Common myeloid progenitor, CD34-positive (primary cell): ENCODE results near the gene COP1.
"Not testable (repeated sequence)": the region's sequence is repeated elsewhere in the genome, so short reads cannot be mapped to it uniquely, and the experiment has no call there.

Experiments used
- CTCF ChIA-PET: fragments of 350-600 bp; sonication (Branson Sonifier 250); formaldehyde crosslinking; loops from one replicate; lab custom pipeline; 2021; ENCODE audit warnings: antibody characterized with exemption; lab: Charles Lee
- POLR2A ChIA-PET: fragments of 350-600 bp; sonication (Branson Sonifier 250); formaldehyde crosslinking; loops from one replicate; lab custom pipeline; 2021; ENCODE audit warnings: antibody characterized with exemption; lab: Charles Lee
- DNase-seq, 3 donors: peaks; one replicate each; pipeline versions ENCODE4 v3.0.0 to v3.0.0-alpha.2; 2013
- H3K27ac ChIP-seq, 2 experiments: 1 replicate in 1 of 2; 2 replicates in 1 of 2; pipeline ENCODE4 v1.7.0; 2013; ENCODE audit warnings: inconsistent platforms in 2 of 2, low read length in 2 of 2, mild to moderate bottlenecking in 2 of 2, low read depth in 1 of 2, moderate library complexity in 1 of 2; ENCODE audit not compliant: severe bottlenecking in 2 of 2, insufficient read depth in 1 of 2, poor library complexity in 1 of 2
- H3K27me3 ChIP-seq, 5 experiments: replicated peaks in 2 of 5; 1 replicate in 3 of 5; 2 replicates in 2 of 5; pipeline versions ENCODE4 v1.6.1 to v1.7.0; 2013; ENCODE audit warnings: low read length in 4 of 5, mild to moderate bottlenecking in 2 of 5, moderate library complexity in 2 of 5, inconsistent platforms in 1 of 5; ENCODE audit not compliant: insufficient read depth in 5 of 5, control insufficient read depth in 4 of 5
- H3K36me3 ChIP-seq, 4 experiments: 1 replicate in 2 of 4; 2 replicates in 2 of 4; pipeline versions ENCODE4 v1.6.1 to v1.7.0; 2013; ENCODE audit warnings: low read length in 3 of 4, control low read depth in 1 of 4, mild to moderate bottlenecking in 1 of 4; ENCODE audit not compliant: control insufficient read depth in 4 of 4, insufficient read depth in 4 of 4
- H3K4me1 ChIP-seq, 4 experiments: 1 replicate in 3 of 4; 2 replicates in 1 of 4; pipeline versions ENCODE4 v1.6.1 to v1.7.1; 2013; ENCODE audit warnings: low read length in 3 of 4, mild to moderate bottlenecking in 3 of 4, control low read depth in 1 of 4, inconsistent platforms in 1 of 4, moderate library complexity in 1 of 4; ENCODE audit not compliant: control insufficient read depth in 4 of 4, insufficient read depth in 4 of 4; ENCODE audit errors: control extremely low read depth in 1 of 4
- H3K4me3 ChIP-seq, 7 experiments: 1 replicate in 4 of 7; 2 replicates in 3 of 7; pipeline versions ENCODE4 v1.5.1 to v1.7.0; 2013; ENCODE audit warnings: mild to moderate bottlenecking in 7 of 7, low read length in 6 of 7, moderate library complexity in 6 of 7, inconsistent platforms in 2 of 7, low read depth in 2 of 7, control low read depth in 1 of 7; ENCODE audit not compliant: insufficient read depth in 4 of 7, control insufficient read depth in 1 of 7; ENCODE audit errors: extremely low read depth in 1 of 7
- H3K9me3 ChIP-seq, 5 experiments: 1 replicate in 4 of 5; 2 replicates in 1 of 5; pipeline versions ENCODE4 v1.6.1 to v1.7.1; 2013; ENCODE audit warnings: low read length in 4 of 5, mild to moderate bottlenecking in 2 of 5, inconsistent platforms in 1 of 5, low read depth in 1 of 5, moderate library complexity in 1 of 5; ENCODE audit not compliant: control insufficient read depth in 4 of 5, insufficient read depth in 2 of 5; ENCODE audit errors: control extremely low read depth in 1 of 5
- WGBS: methylation state at CpG from one replicate; pipeline ENCODE4 v1.1.5; 2013; ENCODE audit not compliant: insufficient coverage; 5-methylcytosine and 5-hydroxymethylcytosine counted together

COP1 gene

DNA sequence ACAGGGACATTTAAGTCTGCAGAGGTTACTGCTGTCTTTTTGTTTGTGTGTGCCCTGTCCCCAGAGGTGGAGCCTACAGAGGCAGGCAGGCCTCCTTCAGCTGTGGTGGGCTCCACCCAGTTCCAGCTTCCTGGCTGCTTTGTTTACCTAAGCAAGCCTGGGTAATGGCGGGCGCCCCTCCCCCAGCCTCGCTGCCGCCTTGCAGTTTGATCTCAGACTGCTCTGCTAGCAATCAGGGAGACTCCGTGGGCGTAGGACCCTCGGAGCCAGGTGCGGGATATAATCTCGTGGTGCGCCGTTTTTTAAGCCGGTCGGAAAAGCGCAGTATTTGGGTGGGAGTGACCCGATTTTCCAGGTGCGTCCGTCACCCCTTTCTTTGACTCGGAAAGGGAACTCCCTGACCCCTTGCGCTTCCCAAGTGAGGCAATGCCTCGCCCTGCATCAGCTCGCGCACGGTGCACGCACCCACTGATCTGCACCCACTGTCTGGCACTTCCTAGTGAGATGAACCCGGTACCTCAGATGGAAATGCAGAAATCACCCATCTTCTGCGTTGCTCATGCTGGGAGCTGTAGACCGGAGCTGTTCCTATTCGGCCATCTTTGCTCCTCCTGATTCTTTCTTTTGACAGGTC is 199.2 kb downstream of the COP1 start:
- DNase-seq, H3K4me3 ChIP-seq, H3K9me3 ChIP-seq, H3K27me3 ChIP-seq, POLR2A ChIA-PET, H3K4me1 ChIP-seq, CTCF ChIA-PET, H3K27ac ChIP-seq: not testable (repeated sequence)
- WGBS: 96% methylated on average over 7 of the region's 28 CpGs
- peaks cover 5 to 31% (median 10%) of the 10 kb centered on the region in 4 experiments for H3K36me3 ChIP-seq

DNA sequence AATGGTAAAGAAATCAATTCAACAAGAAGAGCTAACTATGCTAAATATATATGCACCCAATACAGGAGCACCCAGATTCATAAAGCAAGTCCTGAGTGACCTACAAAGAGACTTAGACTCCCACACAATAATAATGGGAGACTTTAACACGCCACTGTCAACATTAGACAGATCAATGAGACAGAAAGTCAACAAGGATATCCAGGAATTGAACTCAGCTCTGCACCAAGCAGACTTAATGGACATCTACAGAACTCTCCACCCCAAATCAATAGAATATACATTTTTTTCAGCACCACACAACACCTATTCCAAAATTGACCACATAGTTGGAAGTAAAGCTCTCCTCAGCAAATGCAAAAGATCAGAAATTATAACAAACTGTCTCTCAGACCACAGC is 212.4 kb downstream of the COP1 start:
- H3K4me1 ChIP-seq, DNase-seq, CTCF ChIA-PET, H3K4me3 ChIP-seq, H3K27me3 ChIP-seq, H3K9me3 ChIP-seq, H3K27ac ChIP-seq, POLR2A ChIA-PET: not testable (repeated sequence)
- WGBS: no CpG with 5 or more reads among the region's 1 CpG
- peaks cover 0 to 14% (median 2%) of the 10 kb centered on the region in 4 experiments for H3K36me3 ChIP-seq

DNA sequence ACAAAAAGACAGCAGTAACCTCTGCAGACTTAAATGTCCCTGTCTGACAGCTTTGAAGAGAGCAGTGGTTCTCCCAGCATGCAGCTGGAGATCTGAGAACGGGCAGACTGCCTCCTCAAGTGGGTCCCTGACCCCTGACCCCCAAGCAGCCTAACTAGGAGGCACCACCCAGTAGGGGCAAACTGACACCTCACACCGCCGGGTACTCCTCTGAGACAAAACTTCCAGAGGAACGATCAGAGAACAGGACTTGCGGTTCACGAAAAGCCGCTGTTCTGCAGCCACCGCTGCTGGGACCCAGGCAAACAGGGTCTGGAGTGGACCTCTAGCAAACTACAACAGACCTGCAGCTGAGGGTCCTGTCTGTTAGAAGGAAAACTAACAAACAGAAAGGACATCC is 214.3 kb downstream of the COP1 start:
- H3K27me3 ChIP-seq, H3K9me3 ChIP-seq, H3K4me1 ChIP-seq, H3K4me3 ChIP-seq, CTCF ChIA-PET, H3K27ac ChIP-seq, DNase-seq, POLR2A ChIA-PET: not testable (repeated sequence)
- 92% methylated on average over 4 of the region's 8 CpGs for WGBS
- peaks cover 6 to 26% (median 10%) of the 10 kb centered on the region in 4 experiments for H3K36me3 ChIP-seq

DNA sequence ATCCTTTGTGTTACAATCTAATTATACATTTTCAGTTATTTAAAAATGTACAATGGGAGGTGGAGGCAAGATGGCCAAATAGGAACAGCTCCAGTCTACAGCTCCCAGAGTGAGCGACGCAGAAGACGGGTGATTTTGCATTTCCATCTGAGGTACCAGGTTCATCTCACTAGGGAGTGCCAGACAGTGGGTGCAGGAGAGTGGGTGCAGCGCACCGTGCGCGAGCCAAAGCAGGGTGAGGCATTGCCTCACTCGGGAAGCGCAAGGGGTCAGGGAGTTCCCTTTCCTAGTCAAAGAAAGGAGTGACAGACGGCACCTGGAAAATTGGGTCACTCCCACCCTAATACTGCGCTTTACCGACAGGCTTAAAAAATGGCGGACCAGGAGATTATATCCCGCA is 214.9 kb downstream of the COP1 start:
- POLR2A ChIA-PET, H3K27ac ChIP-seq, H3K9me3 ChIP-seq, H3K4me3 ChIP-seq, H3K27me3 ChIP-seq, CTCF ChIA-PET, H3K4me1 ChIP-seq, DNase-seq: not testable (repeated sequence)
- peaks cover 6 to 31% (median 13%) of the 10 kb centered on the region in 4 experiments for H3K36me3 ChIP-seq
- 95% methylated on average over 8 of the region's 14 CpGs for WGBS

DNA sequence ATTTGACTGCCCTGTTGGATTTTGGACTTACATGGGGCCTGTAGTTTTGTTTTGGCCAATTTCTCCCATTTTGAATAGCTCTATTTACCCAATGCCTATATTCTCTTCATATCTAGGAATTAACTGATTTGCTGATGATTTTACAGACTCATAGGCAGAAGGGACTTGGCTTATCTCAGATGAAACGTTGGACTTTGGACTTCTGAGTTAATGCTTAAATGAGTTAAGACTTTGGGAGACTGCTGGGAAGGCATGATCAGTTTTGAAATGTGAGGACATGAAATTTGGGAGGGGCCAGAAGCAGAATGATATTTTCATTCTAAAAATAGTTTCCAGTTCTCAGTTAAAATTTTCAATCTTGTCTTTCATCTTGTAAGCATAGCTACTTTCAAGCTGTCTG is 222.3 kb downstream of the COP1 start:
- CTCF ChIA-PET: no interaction called here
- Histone ChIP-seq H3K27me3 (no peaks in the 10 kb centered on the region), H3K9me3 (peaks cover 3 to 36% (median 24%) of the 10 kb centered on the region in 5 experiments), H3K27ac (no peak overlapping the region), H3K36me3 (peaks cover 14 to 88% (median 53%) of the 10 kb centered on the region in 4 experiments), H3K4me1 (no peaks in the 10 kb centered on the region), H3K4me3 (no peak overlapping the region)
- POLR2A ChIA-PET: no interaction called here
- DNase-seq: no peak
- 100% methylated on average over 1 of the region's 1 CpG for WGBS

DNA sequence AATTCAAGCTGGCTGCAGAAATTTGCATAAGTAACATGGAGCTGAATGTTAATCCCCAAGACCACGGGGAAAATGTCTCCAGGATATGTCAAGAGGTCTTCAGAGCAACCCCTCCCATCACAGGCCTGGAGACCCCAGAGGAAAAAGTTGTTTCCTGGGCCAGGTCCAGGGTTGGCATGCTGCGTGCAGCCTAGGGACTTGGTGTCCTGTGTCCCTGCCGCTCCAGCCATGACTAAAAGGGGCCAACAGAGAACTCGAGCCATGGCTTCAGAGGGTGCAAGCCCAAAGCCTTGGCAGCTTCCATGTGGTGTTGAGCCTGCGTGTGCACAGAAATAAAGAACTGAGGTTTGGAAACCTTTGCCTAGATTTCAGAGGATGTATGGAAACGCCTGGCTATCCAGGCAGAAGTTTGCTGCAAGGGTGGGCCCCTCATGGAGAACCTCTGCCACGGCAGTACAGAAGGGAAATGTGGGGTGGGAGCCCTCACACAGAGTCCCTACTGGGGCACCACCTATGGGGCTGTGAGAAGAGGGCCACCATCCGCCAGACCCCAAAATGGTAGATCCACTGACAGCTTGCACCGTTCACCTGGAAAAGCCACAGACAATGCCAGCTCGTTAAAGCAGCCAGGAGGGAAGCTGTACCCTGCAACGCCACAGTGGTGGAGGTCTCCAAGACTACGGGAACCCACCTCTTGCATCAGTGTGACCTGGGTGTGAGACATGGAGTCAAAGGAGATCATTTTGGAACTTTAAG is 222.9 kb downstream of the COP1 start:
- no peak overlapping the region for H3K27ac ChIP-seq
- 97% methylated on average over 12 of the region's 12 CpGs for WGBS
- H3K4me1 ChIP-seq: no peaks in the 10 kb centered on the region
- H3K36me3 ChIP-seq: peaks cover 14 to 87% (median 52%) of the 10 kb centered on the region in 4 experiments
- H3K9me3 ChIP-seq: peaks cover 3 to 36% (median 24%) of the 10 kb centered on the region in 5 experiments
- ChIA-PET POLR2A (no interaction called here), CTCF (no interaction called here)
- no peak for DNase-seq
- H3K27me3 ChIP-seq: no peaks in the 10 kb centered on the region
- H3K4me3 ChIP-seq: no peak overlapping the region

DNA sequence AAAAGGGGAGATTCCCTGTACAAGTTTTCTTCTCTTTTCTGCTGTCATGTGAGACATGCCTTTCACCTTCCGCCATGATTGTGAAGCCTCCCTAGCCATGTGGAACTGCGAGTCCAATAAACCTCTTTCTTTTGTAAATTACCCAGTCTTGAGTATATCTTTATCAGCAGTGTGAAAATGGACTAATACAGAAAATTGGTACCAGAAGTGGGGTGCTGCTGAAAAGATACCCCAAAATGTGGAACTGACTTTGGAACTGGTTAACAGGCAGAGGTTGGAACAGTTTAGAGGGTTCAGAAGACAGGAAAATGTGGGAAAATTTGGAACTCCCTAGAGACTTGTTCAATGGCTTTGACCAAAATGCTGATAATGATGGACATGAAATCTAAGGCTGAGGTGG is 223.7 kb downstream of the COP1 start:
- H3K27ac ChIP-seq, POLR2A ChIA-PET, H3K4me3 ChIP-seq, H3K27me3 ChIP-seq, CTCF ChIA-PET, H3K4me1 ChIP-seq: not testable (repeated sequence)
- 100% methylated on average over 2 of the region's 2 CpGs for WGBS
- H3K36me3 ChIP-seq: peaks cover 14 to 78% (median 49%) of the 10 kb centered on the region in 4 experiments
- DNase-seq: peak in 2 of 3 donors; percentile 1 to 6
- peaks cover 3 to 36% (median 24%) of the 10 kb centered on the region in 5 experiments for H3K9me3 ChIP-seq
